ENCODE data around the gene STPG1.

The STPG1 gene

GRCh38 chr1:24391882-24392603 is 21.5 kb downstream of the STPG1 start:
- peak in 1 of 2 donors; percentile 36 for DNase-seq

GRCh38 chr1:24390924-24391782 is 22.4 kb downstream of the STPG1 start:
- DNase-seq, result peak; percentile 77 to 80

- DNase-seq, result no peak
Observed at GRCh38 chr1:24389231-24389678, 24.3 kb downstream of the STPG1 start.

- no peak for DNase-seq
Observed at GRCh38 chr1:24388331-24388885, 25.2 kb downstream of the STPG1 start.

- no peak for DNase-seq
Observed at GRCh38 chr1:24387636-24388175, 25.9 kb downstream of the STPG1 start.

- no peak for DNase-seq
Observed at GRCh38 chr1:24386931-24387330, 26.7 kb downstream of the STPG1 start.

GRCh38 chr1:24386241-24386640 is 27.3 kb downstream of the STPG1 start:
- DNase-seq, result no peak

- DNase-seq, result no peak
Observed at GRCh38 chr1:24385160-24385940, 28.2 kb downstream of the STPG1 start.

GRCh38 chr1:24384251-24385090 is 29.1 kb downstream of the STPG1 start:
- DNase-seq, result peak; percentile 80 to 87

GRCh38 chr1:24383381-24383940 is 30.1 kb downstream of the STPG1 start:
- DNase-seq, result no peak

GRCh38 chr1:24382165-24382577 is 31.4 kb downstream of the STPG1 start:
- no peak for DNase-seq

GRCh38 chr1:24381256-24381655 is 32.3 kb downstream of the STPG1 start:
- no peak for DNase-seq

- DNase-seq, result no peak
Observed at GRCh38 chr1:24380508-24380907, 33.1 kb downstream of the STPG1 start.

GRCh38 chr1:24379733-24380315 is 33.8 kb downstream of the STPG1 start:
- no peak for DNase-seq

GRCh38 chr1:24374891-24375786 is 38.4 kb downstream of the STPG1 start:
- DNase-seq, result no peak

GRCh38 chr1:24373710-24374109 is 39.9 kb downstream of the STPG1 start:
- DNase-seq, result no peak

GRCh38 chr1:24373044-24373443 is 40.5 kb downstream of the STPG1 start:
- peak in 1 of 2 donors; percentile 22 for DNase-seq

GRCh38 chr1:24369801-24370200 is 43.8 kb downstream of the STPG1 start:
- DNase-seq, result no peak

- DNase-seq, result no peak
Observed at GRCh38 chr1:24369199-24369598, 44.4 kb downstream of the STPG1 start.

- no peak for DNase-seq
Observed at GRCh38 chr1:24366707-24367106, 46.9 kb downstream of the STPG1 start.
